Stimulated activated CD4-positive, alpha-beta T cell treated with anti-CD3 and anti-CD28 coated beads, Interleukin-1b, Interleukin-23, amount 100 ng/mL, for 48 hours (primary cell): ENCODE data around the gene SLC4A7.
"Not testable (repeated sequence)": the region's sequence is repeated elsewhere in the genome, so short reads cannot be mapped to it uniquely, and the experiment has no call there.

Source experiments
- DNase-seq: peaks from one replicate; pipeline ENCODE4 v3.0.0-alpha.2; 2020

SLC4A7 gene

DNA sequence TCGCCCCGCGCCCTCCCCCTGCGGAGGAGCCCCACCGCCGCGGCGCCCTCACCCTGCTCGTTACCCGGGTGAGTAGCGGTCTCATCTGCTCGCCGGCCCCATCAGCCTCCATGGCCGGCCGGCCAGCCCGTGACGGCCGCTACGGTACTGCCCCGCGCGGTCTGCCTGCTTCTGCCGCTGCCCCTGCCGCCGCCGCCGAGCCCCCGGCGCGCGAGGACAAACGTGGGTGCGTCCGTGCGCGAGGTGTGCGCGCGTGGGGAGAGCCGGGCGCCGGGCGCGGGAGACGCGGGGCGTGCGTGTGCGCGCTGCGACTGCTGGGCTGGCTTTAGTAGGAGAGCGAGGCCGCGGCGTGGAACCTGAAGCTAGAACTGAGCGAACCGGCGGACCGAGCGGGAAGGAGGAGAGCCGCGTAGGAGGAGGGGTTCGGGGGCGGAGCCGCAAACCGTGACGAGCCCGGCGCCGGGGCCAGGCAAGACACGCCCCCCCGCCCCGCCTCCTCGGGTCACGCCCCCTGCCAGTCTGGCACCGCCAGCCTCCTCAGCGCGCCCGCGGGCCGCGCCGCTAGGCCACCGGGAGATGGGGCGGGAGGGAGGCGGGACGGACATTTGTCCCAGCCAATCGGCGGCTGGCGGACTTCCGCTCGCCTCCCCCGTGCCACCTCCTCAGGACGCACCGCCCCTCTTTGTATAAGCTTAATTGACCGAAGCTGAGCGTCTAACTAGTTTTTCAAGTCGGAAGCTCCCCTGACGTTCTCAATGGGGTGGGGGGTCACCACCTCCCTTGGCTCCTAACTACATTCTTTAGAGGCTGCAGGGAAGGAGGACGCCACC lies at the start of gene SLC4A7:
SLC4A7 (minus strand) TSS at position 370 of the 830 bp plus-strand sequence; CDS start at position 112, 258 bp downstream.
- DNase-seq: peak; percentile 96

- no peak for DNase-seq
Observed at GRCh38 chr3:27533261-27533607, 49.0 kb upstream of the SLC4A7 start.

DNA sequence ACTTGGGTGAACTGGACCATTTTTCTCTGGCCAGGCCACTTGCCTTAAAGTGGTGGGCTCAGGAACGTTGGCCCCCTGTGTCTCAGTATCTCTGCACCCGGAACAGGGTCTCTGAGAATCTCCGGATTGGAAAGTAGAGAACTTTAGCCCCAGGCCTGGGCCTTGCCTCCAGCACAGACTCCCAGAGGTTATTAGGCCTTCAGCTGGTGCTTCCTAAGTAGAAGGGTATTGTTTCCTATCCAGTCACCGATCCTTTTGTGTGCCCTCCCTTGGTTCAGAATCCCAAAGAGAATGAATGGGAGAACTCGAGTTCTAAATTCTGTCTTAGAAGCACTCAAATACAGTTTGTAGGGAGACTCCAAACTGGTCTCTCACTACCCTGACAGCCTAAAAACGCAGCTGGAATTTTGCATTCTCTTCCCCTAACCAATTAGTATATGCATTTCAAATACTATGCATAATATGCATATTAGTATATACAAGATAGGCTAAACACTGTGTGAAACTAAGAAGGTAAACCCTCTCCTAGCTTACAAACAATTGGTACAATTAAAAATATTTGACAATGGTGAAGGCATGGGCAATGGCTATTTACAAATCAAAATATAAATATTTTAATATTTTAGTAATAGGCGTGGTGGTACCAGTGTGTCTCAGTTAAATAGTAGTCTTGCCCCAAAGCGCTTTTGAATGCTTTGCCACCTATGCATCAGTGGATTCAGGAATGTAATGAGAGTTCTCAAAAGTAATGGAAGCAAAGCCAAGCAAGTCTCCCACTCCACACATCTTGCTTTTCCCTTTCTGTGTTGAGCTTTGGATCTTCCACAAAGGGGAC lies 48.5 kb upstream of the SLC4A7 start:
- no peak for DNase-seq

- not testable (repeated sequence) for DNase-seq
Observed at GRCh38 chr3:27531193-27531751, 47.1 kb upstream of the SLC4A7 start.

DNA sequence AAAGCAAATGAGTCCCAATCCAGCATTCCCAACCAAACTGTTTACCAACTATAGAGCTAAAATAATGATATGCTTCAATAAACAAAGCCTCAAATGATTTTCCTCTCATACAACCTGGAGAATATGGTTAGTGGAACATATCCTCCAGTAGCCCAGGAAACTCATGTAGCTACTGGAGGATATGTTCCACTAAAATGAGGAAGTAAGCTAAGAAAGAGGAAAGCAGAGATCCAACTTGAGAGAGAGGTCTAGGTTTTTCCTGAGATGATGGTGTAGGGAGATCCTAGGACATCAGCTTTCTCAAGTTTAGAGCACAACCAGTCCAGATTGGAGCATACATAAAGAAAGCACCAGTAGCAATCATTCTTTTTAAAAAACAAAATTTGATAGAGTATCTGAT lies 44.6 kb upstream of the SLC4A7 start:
- no peak for DNase-seq

DNA sequence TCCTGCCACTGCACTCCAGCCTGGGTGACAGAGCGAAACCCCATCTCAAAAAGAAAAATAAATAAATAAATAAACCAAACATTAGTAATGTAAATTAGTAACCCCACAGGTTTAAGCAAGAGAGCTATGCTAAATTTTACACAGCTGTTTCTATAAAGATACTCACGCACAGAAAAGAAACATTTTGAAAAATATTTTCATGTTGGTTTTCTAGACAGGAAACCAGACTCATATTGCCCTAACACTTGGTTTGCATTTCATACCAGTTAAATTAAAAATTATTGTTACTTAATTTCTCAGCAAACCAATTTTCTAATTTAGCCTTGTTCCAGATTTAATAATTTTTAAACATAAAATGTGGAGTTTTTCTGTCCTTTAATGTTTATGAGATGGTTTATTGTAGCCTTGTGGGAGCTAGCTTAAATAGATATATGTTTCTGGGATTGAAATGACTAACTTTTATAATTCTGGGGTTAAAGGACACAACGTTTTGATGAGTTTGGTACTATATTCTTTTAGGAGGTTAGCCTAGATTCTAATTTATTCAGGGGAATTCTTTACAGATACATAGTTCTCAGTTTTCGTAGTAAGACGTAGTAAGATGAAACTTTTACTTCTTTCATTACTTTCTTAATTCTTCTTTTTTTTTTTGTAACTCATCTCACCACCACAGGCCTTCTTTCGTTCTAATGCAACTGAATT lies 42.6 kb upstream of the SLC4A7 start:
- no peak for DNase-seq

- DNase-seq: no peak
Observed at GRCh38 chr3:27521872-27522265, 37.7 kb upstream of the SLC4A7 start.

GRCh38 chr3:27521179-27521871 lies 37.1 kb upstream of the SLC4A7 start:
- no peak for DNase-seq

DNA sequence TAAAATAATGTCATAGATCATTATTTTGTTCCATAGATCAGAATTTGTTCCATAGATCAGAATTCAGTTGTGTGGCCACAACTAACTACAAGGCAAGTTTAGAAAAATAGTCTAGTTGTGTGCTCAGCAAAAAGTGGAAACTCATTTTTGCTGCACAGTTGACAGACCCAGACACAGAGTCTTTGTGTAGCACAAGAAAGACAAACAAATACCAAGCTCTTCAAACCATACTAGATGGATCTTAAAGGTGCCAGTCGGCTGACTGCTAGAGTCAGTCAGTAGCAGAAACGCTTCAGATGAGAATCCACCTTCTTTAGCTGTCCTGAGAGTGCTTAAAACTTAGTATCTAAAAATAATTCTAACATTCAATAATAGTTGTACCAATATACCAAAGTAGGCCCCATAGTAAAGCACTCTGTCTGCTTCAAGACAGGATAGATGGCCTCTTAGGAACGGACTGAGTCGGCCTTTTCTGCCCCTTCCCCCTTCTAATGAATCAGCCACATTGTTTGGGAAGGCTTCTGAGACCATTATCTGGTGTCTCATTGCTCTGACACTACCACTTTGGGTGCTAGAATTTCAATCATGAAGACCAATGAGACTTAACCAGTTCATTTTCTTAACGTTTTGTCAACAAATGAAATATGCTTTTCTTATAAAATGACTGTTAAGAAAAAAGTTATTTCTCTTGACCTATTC lies 27.7 kb upstream of the SLC4A7 start:
- DNase-seq: no peak

DNA sequence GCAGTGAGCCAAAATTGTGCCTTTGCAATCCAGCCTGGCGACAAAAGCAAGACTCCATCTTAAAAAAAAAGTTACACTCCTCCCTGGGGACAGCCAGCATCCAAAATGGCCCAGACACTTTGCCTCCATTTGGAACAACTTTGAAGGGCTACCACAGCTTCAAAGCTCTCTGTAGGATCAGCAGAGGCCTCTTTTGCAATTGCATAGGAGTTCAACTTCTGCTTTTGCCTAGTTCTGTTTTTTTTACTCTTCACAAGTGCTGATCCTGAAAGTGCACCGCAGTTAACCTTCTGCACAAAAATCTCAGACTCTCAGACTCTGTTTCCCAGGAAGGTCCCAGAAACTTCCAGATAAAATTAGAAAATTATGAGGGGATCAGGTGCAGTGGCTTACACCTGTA lies 25.2 kb upstream of the SLC4A7 start:
- no peak for DNase-seq

DNA sequence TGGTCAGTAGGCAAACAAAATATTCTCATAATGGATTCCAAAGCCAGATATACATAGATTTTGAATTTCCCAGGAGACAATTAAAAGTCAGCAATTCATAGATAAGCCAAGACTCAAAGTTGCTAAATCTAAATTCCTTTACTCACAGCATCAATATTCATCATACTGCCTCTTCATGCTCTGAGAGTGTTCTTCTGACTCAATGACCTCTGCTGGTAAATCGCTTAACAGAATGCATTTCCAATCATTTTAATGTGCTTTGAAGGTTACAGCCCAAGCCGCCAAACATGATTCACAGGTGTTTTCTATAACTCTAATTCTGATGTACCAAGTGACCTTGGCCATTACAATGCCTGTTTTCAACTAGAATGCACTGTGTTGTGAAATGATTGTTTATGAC lies 24.2 kb upstream of the SLC4A7 start:
- DNase-seq: no peak

GRCh38 chr3:27507515-27508266 lies 23.5 kb upstream of the SLC4A7 start:
- no peak for DNase-seq

- DNase-seq: no peak
Observed at GRCh38 chr3:27507111-27507510, 22.9 kb upstream of the SLC4A7 start.

GRCh38 chr3:27504749-27505148 lies 20.6 kb upstream of the SLC4A7 start:
- no peak for DNase-seq

- no peak for DNase-seq
Observed at GRCh38 chr3:27503526-27503925, 19.3 kb upstream of the SLC4A7 start.

- no peak for DNase-seq
Observed at GRCh38 chr3:27501759-27502158, 17.6 kb upstream of the SLC4A7 start.

DNA sequence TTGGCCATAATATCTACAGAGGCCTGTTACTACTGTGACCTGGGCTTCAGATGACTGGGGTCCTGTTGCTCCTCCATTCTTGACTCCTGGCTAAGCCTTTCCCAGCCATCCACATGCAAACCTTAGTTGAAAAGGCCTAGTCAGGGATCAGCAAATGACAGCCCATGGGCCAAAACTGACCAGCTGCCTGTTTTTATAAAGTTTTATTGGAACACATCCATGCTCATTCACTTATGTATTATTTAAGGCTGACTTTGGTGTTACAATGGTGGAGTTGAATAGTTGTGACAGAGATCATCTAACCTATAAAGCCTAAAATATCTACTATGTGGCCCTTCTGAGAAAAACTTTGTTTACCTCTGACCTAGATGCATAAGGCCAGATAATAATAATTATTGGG lies 16.8 kb upstream of the SLC4A7 start:
- no peak for DNase-seq

DNA sequence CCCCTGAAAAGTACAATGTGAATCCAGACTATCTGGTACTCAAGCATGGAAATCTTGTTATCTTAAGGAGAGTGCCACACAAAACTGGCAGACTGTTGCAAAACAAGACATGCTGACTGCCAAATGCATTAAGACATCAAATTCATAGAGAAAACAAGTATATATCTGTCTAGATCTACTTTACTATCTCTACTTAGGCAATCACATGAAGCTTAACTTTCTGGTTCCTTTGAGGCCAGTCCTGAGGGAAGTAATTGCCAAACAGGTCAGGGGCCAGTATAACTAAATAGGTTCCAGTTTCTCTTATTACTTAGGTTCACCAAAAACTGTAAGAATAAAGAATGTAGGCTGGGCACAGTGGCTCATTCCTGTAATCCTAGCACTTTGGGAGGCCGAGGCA lies 15.9 kb upstream of the SLC4A7 start:
- DNase-seq: no peak

DNA sequence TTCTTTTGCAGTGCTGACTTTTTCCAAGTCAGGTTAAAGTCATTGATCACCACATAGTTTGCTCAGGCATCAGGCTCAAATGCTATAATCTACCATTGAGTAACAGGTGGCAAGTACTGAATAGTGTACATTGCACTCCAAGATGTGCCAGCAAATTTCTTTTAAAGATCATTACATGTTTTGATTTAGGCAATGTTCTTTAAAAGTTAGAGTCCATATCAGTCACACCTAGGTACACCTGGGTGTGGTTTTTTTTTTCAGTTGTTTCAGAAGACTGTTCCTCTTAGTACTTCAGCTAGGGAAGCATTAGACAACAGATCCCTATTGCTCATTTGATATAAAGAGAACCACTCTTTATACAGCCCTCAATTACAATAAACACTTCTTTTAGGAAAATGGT lies 10.6 kb upstream of the SLC4A7 start:
- no peak for DNase-seq

DNA sequence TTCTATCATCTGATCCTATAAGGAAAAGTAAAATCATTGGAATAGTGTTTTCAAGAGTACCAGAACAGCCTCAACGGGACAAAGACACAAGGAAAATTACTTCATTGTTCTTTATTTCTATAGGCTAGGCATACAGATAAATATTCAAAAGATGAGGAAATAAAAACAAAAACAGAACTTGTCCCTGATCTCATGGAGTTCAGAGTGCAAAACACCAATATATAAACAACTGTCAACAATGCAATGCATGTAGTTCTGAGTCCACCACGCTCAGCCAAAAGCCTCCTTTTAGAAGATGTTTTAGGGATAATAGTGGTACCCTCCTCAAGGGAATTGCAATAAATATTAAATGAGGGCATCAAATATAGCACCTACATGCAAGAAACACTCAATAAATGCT lies 4.6 kb upstream of the SLC4A7 start:
- no peak for DNase-seq

DNA sequence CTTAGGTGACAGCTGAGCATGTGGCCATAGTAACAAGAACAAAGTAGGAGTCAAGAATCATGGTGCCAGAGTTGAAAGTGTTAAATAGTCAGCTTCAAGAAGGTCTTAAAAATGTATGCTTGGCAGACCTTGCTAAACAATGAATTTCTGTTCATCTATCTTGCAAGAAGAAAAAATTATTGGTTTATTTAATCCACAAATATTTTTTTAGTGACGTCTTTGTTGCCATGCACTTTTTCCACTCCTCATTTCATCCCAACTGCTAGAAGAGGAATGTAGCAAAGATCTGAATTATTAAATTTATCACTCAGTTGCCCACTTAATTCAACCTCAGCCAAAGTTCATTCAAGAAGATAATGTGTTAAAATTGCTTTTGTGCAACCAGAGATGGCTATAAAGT lies 3.2 kb upstream of the SLC4A7 start:
- no peak for DNase-seq
